IPS DF 4.7 (cell line): ENCODE measurements around the gene HRG.
"Not testable (repeated sequence)": the region's sequence is repeated elsewhere in the genome, so short reads cannot be mapped to it uniquely, and the experiment has no call there.

Source experiments
- DNase-seq: peaks from one replicate; pipeline ENCODE4 v3.0.0-alpha.2; 2013; ENCODE audit warnings: low spot score; ENCODE audit errors: extremely low read depth

The HRG gene

DNA sequence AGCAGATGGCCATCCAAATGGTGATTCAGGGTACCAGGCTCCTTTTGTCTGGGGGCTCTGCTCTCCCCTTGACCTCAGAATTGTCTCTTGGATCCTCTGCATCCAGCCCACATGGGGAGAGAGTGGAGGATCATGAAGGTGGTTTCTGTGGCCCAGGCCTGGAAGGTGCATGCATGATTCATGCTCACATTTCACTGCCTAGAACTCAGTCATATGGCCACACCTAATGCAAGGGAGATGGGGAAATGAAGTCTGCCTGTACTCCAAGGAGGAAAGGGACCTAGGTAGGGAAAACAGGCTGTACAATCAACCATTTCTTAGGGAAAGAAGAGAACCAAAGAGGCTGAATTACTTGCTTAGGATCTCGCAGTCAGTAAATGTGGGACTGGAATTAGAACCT is 15.1 kb downstream of the HRG start:
- DNase-seq: no peak

GRCh38 chr3:186682812-186683211 is 17.0 kb downstream of the HRG start:
- no peak for DNase-seq

- DNase-seq: no peak
Observed at GRCh38 chr3:186683979-186684378, 18.2 kb downstream of the HRG start.

DNA sequence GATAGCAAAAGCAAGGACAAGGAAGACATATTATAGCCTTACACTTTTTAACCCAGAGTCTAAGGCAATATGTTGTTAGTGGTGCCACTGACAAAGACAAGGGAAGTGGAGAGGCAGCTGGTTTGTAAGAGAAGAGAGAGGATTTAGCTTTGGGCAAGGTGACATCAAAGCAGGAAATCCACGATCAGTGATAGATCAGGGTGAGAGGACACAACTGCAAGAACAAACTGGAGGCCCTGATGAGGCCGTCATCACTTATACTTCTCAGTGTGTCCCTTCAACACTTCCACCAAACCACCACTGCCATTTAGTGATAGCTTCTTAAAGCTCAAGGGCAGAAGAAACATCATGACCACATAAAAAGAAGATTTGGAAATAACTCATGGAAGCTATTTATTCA is 20.7 kb downstream of the HRG start:
- DNase-seq: not testable (repeated sequence)

GRCh38 chr3:186687120-186687651 is 21.4 kb downstream of the HRG start:
- no peak for DNase-seq

GRCh38 chr3:186690304-186690703 is 24.5 kb downstream of the HRG start:
- DNase-seq: not testable (repeated sequence)

DNA sequence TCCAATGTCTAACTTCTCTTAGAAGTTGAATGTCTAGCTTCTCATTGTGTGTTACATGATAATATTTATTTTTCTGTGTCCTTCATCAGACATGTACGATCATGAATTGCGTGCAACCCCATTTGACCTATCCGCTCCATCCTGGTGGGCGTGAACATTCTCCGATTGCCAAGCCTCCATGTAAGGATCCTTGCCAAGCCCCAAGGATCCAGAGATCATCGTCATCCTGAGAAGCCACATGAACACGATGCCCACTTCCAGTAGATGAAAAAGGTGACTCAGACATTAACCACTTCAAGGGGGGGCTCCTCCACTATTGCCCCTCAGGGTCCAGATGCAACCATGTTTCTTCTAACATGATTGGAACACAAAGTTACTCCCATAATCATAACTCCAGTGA is 25.9 kb downstream of the HRG start:
- no peak for DNase-seq

GRCh38 chr3:186693843-186694242 is 28.0 kb downstream of the HRG start:
- no peak for DNase-seq

- no peak for DNase-seq
Observed at GRCh38 chr3:186694288-186695032, 28.6 kb downstream of the HRG start.

DNA sequence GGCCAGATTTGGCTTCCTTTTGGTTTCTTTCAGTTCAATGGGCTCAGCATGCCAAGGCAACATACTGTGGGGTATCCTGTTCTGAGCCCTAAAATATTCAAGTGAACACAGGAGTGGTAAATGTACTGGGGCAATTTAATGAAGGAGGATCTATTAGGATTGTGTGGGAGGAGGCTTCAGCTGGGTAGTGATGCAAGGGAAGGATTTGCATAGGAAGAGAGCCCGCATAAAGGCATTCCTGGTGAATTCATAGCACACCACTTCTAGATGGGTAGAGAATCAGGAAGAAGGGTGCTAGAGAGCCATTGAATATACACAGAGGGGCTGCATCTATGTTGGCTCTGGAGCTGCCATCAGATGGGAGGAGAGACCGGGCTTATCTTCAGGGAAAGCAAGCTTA is 30.7 kb downstream of the HRG start:
- no peak for DNase-seq

- DNase-seq: no peak
Observed at GRCh38 chr3:186697510-186697909, 31.7 kb downstream of the HRG start.

GRCh38 chr3:186700267-186700666 is 34.5 kb downstream of the HRG start:
- DNase-seq: no peak

- not testable (repeated sequence) for DNase-seq
Observed at GRCh38 chr3:186702451-186702850, 36.6 kb downstream of the HRG start.

GRCh38 chr3:186705882-186706780 is 40.3 kb downstream of the HRG start:
- DNase-seq: no peak

- DNase-seq: no peak
Observed at GRCh38 chr3:186708983-186709679, 43.3 kb downstream of the HRG start.

GRCh38 chr3:186710694-186711093 is 44.9 kb downstream of the HRG start:
- DNase-seq: not testable (repeated sequence)

- no peak for DNase-seq
Observed at GRCh38 chr3:186713499-186713898, 47.7 kb downstream of the HRG start.

DNA sequence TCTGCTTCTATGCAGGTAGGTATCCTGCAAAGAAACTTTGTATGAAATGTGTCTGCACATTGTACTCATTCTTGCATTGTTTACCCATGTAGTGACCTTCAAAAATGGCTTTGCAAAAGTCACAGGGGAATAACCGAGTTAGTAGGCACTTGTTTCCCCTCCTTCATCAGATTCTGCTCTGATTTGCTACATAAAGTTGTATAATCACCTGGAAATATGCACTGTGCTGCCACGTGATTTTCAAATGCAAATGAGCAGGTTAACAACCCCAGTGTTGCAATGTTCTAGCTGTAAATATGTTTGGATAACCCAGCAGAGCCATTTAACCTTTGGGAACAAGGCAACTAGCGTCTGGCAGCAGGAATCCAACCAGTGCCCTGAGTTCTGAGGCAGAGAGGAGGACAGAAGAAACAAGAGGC is 51.2 kb downstream of the HRG start, which contains the start of gene KNG1:
Gene KNG1, plus strand, starts transcription at position 321 of the 419 bp plus-strand sequence. CDS start 184 bp downstream, outside the sequence.
- DNase-seq: no peak

- DNase-seq: no peak
Observed at GRCh38 chr3:186719945-186720739, 54.3 kb downstream of the HRG start.

- DNase-seq: no peak
Observed at GRCh38 chr3:186722457-186722856, 56.6 kb downstream of the HRG start.

DNA sequence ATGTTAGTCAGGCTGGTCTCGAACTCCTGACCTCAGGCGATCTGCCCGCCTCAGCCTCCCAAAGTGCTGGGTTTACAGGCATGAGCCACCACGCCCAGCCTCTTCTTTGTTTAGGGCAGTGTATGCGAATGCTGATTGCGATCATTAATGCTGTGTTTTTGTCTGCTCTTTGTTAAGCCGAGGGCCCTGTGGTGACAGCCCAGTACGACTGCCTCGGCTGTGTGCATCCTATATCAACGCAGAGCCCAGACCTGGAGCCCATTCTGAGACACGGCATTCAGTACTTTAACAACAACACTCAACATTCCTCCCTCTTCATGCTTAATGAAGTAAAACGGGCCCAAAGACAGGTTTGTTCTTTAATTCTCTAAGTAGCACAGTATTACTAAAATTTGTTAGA is 59.1 kb downstream of the HRG start:
- DNase-seq: no peak
